Trophoblast cell (in vitro differentiated cells and primary cell): Measurements from ENCODE around the gene TUBB1.
A peak's percentile ranks its signal among the peaks of the same experiment; 100 is the strongest.

Experiments used
- DNase-seq, 2 donors: peaks; one replicate each; pipeline ENCODE4 v3.0.0-alpha.2; 2016
- H2AFZ ChIP-seq: 2 replicates; pipeline ENCODE4 v1.6.1; 2013; ENCODE audit warnings: low read length, moderate library complexity, mild to moderate bottlenecking; ENCODE audit not compliant: insufficient read depth, poor library complexity
- H2AK5ac ChIP-seq: 2 replicates; pipeline ENCODE4 v1.6.1; 2013; ENCODE audit warnings: mild to moderate bottlenecking, low read length
- H2BK120ac ChIP-seq: 2 replicates; pipeline ENCODE4 v1.6.1; 2013; ENCODE audit warnings: low read length, mild to moderate bottlenecking, moderate library complexity; ENCODE audit not compliant: insufficient read depth, poor library complexity
- H2BK12ac ChIP-seq: 2 replicates; pipeline ENCODE4 v1.6.1; 2013; ENCODE audit warnings: mild to moderate bottlenecking, low read length, moderate library complexity
- H2BK5ac ChIP-seq: 2 replicates; pipeline ENCODE4 v1.6.1; 2013; ENCODE audit warnings: low read length, low read depth, moderate library complexity, mild to moderate bottlenecking; ENCODE audit not compliant: poor library complexity
- H3K14ac ChIP-seq: 2 replicates; pipeline ENCODE4 v1.6.1; 2013; ENCODE audit warnings: mild to moderate bottlenecking, low read length
- H3K18ac ChIP-seq: 2 replicates; pipeline ENCODE4 v1.6.1; 2013; ENCODE audit warnings: mild to moderate bottlenecking, low read length
- H3K23ac ChIP-seq: 2 replicates; pipeline ENCODE4 v1.6.1; 2013; ENCODE audit warnings: low read length
- H3K27ac ChIP-seq: 2 replicates; pipeline ENCODE4 v1.5.1; 2013; ENCODE audit warnings: low read depth, mild to moderate bottlenecking, inconsistent platforms, low read length, moderate library complexity
- H3K27me3 ChIP-seq: 2 replicates; pipeline ENCODE4 v1.6.1; 2013; ENCODE audit warnings: inconsistent platforms, mild to moderate bottlenecking, low read length, moderate library complexity; ENCODE audit not compliant: insufficient read depth
- H3K36me3 ChIP-seq, 2 experiments: 1 replicate in 1 of 2; 2 replicates in 1 of 2; pipeline ENCODE4 v1.6.1; 2013; ENCODE audit warnings: low read length in 2 of 2, mild to moderate bottlenecking in 2 of 2, moderate library complexity in 1 of 2; ENCODE audit not compliant: insufficient read depth in 2 of 2, control insufficient read depth in 1 of 2
- H3K4ac ChIP-seq: 2 replicates; pipeline ENCODE4 v1.6.1; 2013; ENCODE audit warnings: low read depth, mild to moderate bottlenecking, low read length, moderate library complexity
- H3K4me1 ChIP-seq, 2 experiments: 1 replicate in 1 of 2; 2 replicates in 1 of 2; pipeline ENCODE4 v1.6.1; 2013; ENCODE audit warnings: low read length in 2 of 2, mild to moderate bottlenecking in 2 of 2, moderate library complexity in 1 of 2; ENCODE audit not compliant: insufficient read depth in 2 of 2, control insufficient read depth in 1 of 2
- H3K4me2 ChIP-seq: 2 replicates; pipeline ENCODE4 v1.6.1; 2013; ENCODE audit warnings: inconsistent platforms, mild to moderate bottlenecking, low read length, moderate library complexity
- H3K4me3 ChIP-seq: 2 replicates; pipeline ENCODE4 v1.5.1; 2013; ENCODE audit warnings: mild to moderate bottlenecking, low read depth, low read length, inconsistent platforms
- H3K79me1 ChIP-seq: one replicate; pipeline ENCODE4 v1.6.1; 2013; ENCODE audit warnings: low read length
- H3K79me2 ChIP-seq: 2 replicates; pipeline ENCODE4 v1.6.1; 2013; ENCODE audit warnings: low read length, mild to moderate bottlenecking; ENCODE audit not compliant: control insufficient read depth, insufficient read depth, poor library complexity
- H3K9ac ChIP-seq: 2 replicates; pipeline ENCODE4 v1.6.1; 2013; ENCODE audit warnings: mild to moderate bottlenecking, low read length
- H3K9me3 ChIP-seq: 2 replicates; pipeline ENCODE4 v1.6.1; 2013; ENCODE audit warnings: low read depth, mild to moderate bottlenecking, control low read depth, inconsistent platforms, low read length; ENCODE audit not compliant: insufficient read depth
- H4K12ac ChIP-seq: 2 replicates; pipeline ENCODE4 v1.6.1; 2013; ENCODE audit warnings: low read depth, mild to moderate bottlenecking, low read length, moderate library complexity
- H4K8ac ChIP-seq: 2 replicates; pipeline ENCODE4 v1.6.1; 2013; ENCODE audit warnings: low read depth, mild to moderate bottlenecking, low read length, moderate library complexity
- H4K91ac ChIP-seq: one replicate; pipeline ENCODE4 v1.6.1; 2013; ENCODE audit warnings: low read depth, mild to moderate bottlenecking, low read length, moderate library complexity
- WGBS: extraction: QIAGEN DNeasy Blood & Tissue Kit; methylation state at CpG from one replicate; pipeline ENCODE4 v1.1.7; 2013; ENCODE audit warnings: missing lambda C conversion rate; ENCODE audit not compliant: insufficient read length, insufficient coverage; ENCODE audit errors: extremely low coverage; 5-methylcytosine and 5-hydroxymethylcytosine counted together

The TUBB1 gene

GRCh38 chr20:58993332-58994248, 25.6 kb upstream of the TUBB1 start:
- Histone ChIP-seq H4K8ac (no peak overlapping the region), H3K36me3 (peaks cover 61 to 72% of the 10 kb centered on the region in 2 experiments), H3K23ac (no peak overlapping the region), H4K91ac (no peak overlapping the region), H3K27me3 (no peaks in the 10 kb centered on the region), H3K18ac (no peak overlapping the region), H2AK5ac (no peak overlapping the region), H2AFZ (no peak overlapping the region), H3K14ac (no peak overlapping the region), H3K4me1 (no peaks in the 10 kb centered on the region), H3K9me3 (peaks cover 2% of the 10 kb centered on the region), H3K79me2 (no peaks in the 10 kb centered on the region), H3K4me3 (no peak overlapping the region), H2BK12ac (no peak overlapping the region), H3K79me1 (no peaks in the 10 kb centered on the region), H3K4me2 (no peak overlapping the region), H3K9ac (no peak overlapping the region), H2BK120ac (no peak overlapping the region), H4K12ac (no peak overlapping the region), H3K4ac (no peak overlapping the region), H2BK5ac (no peak overlapping the region), H3K27ac (no peak overlapping the region)
- no peak for DNase-seq
- no CpG with 5 or more reads among the region's 23 CpGs for WGBS

DNA sequence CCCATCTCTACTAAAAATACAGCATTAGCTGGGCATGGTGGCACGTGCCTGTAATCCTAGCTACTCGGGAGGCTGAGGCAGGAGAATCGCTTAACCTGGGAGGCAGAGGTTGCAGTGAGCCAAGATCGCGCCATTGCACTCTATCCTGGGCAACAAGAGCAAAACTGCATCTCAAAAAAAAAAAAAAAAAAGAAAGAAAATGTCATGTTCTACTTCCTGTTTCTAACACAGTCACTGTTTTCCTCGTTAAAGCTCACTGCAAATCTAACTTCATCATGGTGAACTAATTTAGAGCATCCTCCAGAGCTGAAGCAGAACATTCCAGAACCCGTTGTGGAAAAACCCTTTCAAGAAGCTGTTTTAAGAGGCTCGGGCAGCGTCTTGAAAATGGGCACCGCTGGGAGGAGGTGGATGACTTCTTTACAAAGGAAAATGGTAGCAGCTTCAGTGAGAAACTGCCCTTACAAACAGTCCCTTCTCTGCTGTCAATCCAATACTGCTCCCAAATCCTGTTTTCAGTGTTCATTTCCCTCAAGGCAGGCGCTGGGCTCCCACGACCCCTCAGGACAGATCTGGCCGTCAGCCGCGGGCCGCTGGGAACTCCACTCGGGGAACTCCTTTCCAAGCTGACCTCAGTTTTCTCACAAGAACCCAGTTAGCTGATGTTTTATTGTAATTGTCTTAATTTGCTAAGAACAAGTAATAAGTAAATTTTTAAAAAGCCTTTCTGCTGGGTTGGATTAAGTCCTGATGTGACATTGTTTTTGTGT, 24.7 kb upstream of the TUBB1 start:
- WGBS: no CpG with 5 or more reads among the region's 17 CpGs
- no peak overlapping the region for H3K14ac ChIP-seq

DNA sequence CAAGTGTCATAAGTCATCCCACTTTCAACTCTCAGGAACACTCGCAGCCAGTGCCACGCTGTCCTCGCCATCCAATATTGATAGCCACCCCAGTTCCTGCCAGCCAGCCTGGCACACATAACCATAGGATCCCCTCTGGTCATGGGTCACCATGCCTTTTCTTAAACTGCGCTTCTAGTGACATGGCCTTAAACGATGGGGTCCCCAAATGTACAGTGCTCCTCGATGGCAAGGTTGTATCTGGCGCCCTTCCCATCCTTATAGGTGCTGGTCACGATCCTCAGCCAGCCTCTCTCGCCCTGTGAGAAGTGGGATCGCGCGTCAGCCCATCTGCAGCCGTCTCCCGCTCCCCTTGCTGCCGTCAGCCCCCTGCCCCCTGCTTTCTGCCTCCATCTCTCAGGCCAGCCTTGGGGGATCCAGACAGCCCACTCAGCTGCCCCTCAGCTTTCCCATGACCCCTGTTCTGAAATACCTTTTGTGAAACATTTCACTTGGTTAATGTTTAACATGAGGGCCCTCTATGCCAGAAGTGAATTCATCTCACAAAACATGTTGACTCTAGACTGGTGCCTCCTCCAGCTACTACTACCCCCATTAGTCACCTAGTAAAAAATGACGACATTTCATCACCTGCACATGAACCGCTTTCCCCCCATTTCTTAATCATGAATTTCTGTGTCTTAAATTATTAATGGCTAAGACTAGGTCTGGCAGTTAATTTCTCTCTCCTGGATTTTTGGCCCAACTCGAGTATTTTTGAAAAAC, 23.6 kb upstream of the TUBB1 start:
- no peak for DNase-seq

More for the DNA sequence above, 24.7 kb upstream of the TUBB1 start:
- Histone ChIP-seq H3K4me3 (no peak overlapping the region), H2BK5ac (no peak overlapping the region), H3K4ac (no peak overlapping the region), H3K79me1 (no peaks in the 10 kb centered on the region), H2AFZ (no peak overlapping the region), H3K4me2 (no peak overlapping the region), H3K27ac (no peak overlapping the region), H3K4me1 (no peaks in the 10 kb centered on the region), H3K23ac (no peak overlapping the region), H3K9me3 (peaks cover 2% of the 10 kb centered on the region), H4K8ac (no peak overlapping the region), H3K79me2 (no peaks in the 10 kb centered on the region), H3K9ac (no peak overlapping the region), H2AK5ac (no peak overlapping the region), H3K18ac (no peak overlapping the region), H4K12ac (no peak overlapping the region), H2BK12ac (no peak overlapping the region), H2BK120ac (no peak overlapping the region), H3K36me3 (peaks cover 58 to 70% of the 10 kb centered on the region in 2 experiments), H4K91ac (no peak overlapping the region), H3K27me3 (no peaks in the 10 kb centered on the region)
- no peak for DNase-seq

DNA sequence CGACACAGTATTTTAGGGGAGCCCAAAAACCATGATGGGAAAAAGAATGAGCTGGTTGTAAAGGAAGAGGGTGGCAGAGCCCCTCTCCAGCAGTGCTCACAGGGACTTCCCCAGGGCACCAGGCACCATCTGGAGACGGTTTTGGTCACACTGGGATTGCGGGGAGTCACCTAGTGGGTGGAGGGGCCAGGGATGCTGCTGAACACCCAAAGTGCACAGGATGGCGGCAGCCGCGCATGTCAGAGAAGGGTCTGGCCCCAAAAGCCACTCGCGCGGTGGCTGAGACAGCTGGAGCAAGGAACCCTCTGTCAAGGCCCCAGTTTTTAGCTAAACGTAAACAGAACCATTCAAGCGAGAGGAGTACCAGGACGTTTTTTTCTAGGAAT, 23.0 kb upstream of the TUBB1 start:
- H3K4me3 ChIP-seq: no peak overlapping the region
- no peak overlapping the region for H2BK120ac ChIP-seq
- no peak overlapping the region for H2AK5ac ChIP-seq
- no peaks in the 10 kb centered on the region for H3K79me2 ChIP-seq
- H3K79me1 ChIP-seq: no peaks in the 10 kb centered on the region
- H4K8ac ChIP-seq: no peak overlapping the region
- WGBS: no CpG with 5 or more reads among the region's 12 CpGs
- no peak overlapping the region for H2AFZ ChIP-seq
- H2BK12ac ChIP-seq: no peak overlapping the region
- H3K9me3 ChIP-seq: peaks cover 2% of the 10 kb centered on the region
- no peak overlapping the region for H4K91ac ChIP-seq
- H3K4me2 ChIP-seq: no peak overlapping the region
- H2BK5ac ChIP-seq: no peak overlapping the region
- H3K27ac ChIP-seq: no peak overlapping the region
- no peak overlapping the region for H3K14ac ChIP-seq
- no peaks in the 10 kb centered on the region for H3K4me1 ChIP-seq
- no peak overlapping the region for H3K23ac ChIP-seq
- H4K12ac ChIP-seq: no peak overlapping the region
- DNase-seq: no peak
- no peak overlapping the region for H3K9ac ChIP-seq
- peaks cover 50 to 65% of the 10 kb centered on the region in 2 experiments for H3K36me3 ChIP-seq
- no peak overlapping the region for H3K18ac ChIP-seq
- no peaks in the 10 kb centered on the region for H3K27me3 ChIP-seq
- no peak overlapping the region for H3K4ac ChIP-seq

More for the DNA sequence above, 23.6 kb upstream of the TUBB1 start:
- Histone ChIP-seq H3K9ac (peak overlapping the region; percentile 45), H3K4me3 (no peak overlapping the region), H2AK5ac (no peak overlapping the region), H2BK5ac (no peak overlapping the region), H3K36me3 (peaks cover 52 to 69% of the 10 kb centered on the region in 2 experiments), H3K14ac (no peak overlapping the region), H3K79me1 (no peaks in the 10 kb centered on the region), H4K8ac (no peak overlapping the region), H4K12ac (no peak overlapping the region), H3K18ac (no peak overlapping the region), H2BK120ac (no peak overlapping the region), H2AFZ (no peak overlapping the region), H3K4me1 (no peaks in the 10 kb centered on the region), H3K4ac (no peak overlapping the region), H2BK12ac (no peak overlapping the region), H4K91ac (no peak overlapping the region), H3K9me3 (peaks cover 2% of the 10 kb centered on the region), H3K27me3 (no peaks in the 10 kb centered on the region), H3K23ac (no peak overlapping the region), H3K79me2 (no peaks in the 10 kb centered on the region), H3K27ac (no peak overlapping the region), H3K4me2 (no peak overlapping the region)
- no CpG with 5 or more reads among the region's 18 CpGs for WGBS
